GM18517 (cell line): ENCODE measurements around the gene COL20A1.
"Not testable (repeated sequence)": the region's sequence is repeated elsewhere in the genome, so short reads cannot be mapped to it uniquely, and the experiment has no call there.

ENCODE experiments used
- ATAC-seq: cut with Tn5 transposase; IDR thresholded peaks from one replicate; pipeline ENCODE4 v1.9.1; 2021; ENCODE audit warnings: mild to moderate bottlenecking, moderate library complexity; ENCODE audit not compliant: unreplicated experiment

COL20A1 gene

DNA sequence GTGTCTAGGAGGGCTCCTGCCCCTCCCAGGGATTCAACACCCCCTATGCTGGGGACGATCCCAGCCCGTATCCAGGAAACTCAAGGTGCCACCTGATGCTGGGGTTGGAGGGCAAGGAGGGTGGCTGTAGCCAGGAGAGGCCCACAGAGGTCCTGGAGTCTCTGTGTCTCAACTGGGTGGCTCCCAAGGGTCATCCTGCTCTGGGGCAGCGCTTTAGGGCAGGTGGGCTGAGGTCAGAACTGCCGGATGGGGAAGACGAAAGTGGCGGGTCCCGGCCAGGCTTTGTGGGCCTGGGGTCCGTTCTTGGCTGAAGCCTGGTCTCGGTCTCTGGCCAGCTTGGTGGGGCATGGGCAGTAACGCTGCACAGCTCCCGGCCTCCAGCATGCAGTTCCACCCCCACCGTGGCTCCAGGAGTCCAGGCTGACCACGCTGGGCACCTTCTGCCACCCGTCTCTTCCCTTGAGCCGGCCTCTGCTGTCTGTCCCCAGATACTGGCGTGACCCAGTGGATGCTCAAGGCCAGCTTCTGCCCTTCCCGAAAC lies 2.8 kb upstream of the COL20A1 start:
- ATAC-seq = no peak

DNA sequence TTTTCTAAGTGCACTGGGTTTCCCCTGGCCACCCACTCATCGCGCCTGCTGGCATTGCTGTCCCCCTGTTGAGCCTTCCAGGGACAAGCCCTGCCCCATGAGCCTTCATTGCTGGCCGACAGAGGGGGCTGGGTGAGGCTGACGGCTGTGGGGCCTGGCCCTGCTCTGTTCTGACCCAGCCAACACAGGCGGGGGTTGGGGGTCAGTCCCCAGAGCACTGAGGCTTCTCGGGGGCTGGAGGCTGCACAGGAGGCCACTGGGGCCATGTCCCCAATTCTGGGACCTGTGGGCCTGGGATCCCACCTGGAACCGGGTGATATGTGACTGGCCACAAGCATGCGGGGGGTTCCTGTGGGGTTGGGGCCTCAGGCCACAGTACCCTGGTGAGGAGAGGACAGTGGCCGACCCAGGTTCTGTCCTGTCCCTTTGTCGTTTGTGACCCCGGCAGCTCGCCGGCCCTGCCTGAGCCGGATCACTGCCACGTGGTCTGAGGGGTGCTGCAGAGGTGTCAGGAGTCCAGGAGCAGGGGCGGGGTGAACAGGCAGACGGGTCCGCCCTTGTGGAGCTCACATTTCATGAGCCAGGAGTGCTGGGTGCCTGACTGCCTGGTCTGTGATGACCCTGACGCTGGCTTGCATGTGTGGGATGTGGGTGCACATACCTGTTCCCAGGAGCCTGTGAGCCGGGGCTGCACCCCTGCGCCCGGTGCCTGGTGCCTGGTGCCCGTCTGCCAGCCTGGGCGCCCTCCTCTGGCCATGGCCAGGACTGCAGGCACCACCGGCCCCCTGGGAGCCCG lies 2.1 kb upstream of the COL20A1 start:
- ATAC-seq = no peak

DNA sequence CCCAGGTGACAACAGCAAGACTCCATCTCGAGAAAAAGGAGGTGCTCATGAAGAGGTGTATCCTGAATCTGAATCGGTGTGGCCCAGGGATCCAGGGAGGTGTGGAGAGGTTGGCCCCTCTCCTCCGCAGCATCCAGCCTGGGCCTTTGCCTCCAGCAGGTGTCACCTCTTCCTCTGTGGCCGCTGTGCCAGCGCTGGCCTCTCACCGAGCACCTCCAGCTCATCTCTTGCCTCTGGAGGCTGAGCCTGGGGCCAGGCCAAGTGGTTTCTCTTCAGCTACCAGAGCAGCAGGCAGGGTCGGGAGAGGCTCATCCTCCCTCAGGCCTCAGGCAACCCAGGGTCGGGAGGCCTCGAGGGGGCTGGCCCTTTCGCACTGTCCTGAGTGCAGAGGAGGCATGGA lies 1.2 kb upstream of the COL20A1 start:
- no peak for ATAC-seq

DNA sequence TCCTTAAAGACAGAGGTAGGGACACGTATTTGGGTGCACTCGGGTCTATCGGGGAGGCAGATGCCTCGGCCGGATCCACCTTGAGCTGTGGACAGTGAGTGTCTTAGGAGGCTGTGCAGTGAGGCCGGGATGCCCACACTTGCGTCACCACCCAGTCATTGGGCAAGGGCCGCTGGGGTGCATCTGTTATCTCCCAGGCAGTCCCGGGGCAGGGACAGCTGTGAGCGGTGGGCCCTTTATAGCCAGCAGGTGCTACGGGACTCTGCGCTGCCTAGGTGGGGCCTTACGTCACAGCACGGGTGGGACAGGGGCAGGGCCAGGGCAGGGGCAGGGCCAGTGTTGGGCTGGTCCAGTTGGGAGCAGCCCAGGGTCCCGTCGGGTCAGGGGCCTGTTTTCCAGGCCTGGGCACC lies 689 bp upstream of the COL20A1 start:
- ATAC-seq = no peak

DNA sequence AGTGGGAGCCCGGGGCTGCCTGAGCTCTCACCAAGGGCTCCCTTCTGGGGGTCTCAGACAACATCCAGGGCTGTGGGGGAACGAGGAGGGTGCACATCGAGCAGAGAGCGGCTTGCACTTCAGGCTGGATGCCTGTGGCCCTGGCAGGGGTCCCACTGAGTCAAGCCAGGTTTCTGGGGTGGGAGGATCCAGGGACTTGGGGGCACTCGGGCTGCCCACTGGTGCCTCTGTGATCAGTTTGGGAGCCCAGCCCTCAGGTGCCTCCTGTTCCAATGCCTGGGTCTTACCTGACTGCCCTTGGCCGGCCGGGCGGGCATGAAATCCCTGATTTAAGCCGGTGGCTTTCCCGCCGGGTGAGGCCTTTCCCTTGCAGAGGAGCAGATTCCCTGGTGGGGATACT lies 470 bp downstream of the COL20A1 start:
- ATAC-seq = no peak

DNA sequence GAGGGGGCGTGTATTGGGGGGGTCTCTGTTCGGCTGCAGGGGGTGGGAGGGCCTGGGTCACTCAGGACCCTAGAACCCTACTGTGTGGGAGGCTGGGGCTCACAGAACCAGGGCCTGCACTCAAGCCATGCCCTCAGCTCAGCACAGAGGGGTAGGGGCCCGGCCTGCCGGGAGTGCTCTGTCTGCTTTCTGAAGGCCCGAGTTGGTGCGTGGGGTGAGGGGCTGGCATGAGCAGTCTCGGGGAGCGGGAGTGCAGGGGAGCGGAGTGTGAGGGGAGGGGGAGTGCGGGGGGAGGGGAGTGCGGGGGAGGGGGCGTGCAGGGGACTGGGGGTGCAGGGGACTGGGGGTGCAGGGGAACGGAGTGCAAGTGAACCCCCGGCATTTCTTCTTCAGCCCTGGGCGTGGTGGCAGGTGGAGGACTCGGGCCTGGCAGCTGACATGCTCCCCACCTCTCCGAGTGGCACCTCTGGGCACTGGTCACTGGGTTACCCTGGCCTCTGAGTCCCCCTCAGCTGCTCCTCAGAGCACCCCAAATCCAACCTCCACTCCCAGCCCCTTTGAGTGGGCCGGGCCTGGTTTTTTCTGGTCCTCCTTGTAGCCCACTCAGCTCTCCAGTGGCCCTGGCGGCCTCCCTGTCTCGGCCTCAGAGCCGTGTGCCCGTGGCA lies 1.0 kb downstream of the COL20A1 start:
- ATAC-seq = no peak

DNA sequence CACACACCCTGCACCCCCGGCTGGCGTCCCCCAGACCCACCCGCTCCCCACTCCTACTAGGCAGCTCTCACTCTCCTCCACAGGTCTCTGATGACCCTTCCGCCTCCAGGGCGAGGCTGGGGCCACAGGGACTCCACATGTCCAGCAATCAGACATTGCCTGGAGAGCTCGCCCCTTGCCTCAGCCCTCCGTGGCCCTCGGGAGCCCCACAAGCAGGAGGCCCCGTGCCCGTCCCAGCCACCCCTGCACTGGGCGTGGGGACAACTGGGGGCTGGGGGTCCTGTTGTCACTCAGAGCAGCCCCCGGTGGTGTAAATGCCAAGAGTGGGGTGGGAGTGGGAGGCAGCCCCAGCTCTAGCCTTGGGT lies 1.5 kb downstream of the COL20A1 start:
- ATAC-seq = no peak

DNA sequence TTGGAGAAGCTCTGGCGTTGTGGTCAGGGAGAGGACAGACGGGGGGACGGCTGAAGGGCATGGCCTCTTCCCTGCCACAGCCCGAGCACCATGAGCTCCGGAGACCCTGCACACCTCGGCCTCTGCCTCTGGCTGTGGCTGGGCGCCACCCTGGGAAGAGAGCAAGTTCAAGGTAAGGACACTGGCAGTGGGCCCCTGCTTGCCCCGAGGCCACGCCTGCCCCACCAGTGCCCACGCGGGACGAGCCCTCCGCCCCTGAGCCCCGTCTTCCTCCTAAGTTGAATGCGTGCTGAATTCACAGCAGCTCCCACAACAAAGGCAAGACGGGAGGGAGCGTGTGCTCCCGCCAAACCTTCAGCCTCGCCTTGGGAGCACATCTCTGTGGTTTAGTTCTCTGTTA lies 2.0 kb downstream of the COL20A1 start:
- no peak for ATAC-seq

DNA sequence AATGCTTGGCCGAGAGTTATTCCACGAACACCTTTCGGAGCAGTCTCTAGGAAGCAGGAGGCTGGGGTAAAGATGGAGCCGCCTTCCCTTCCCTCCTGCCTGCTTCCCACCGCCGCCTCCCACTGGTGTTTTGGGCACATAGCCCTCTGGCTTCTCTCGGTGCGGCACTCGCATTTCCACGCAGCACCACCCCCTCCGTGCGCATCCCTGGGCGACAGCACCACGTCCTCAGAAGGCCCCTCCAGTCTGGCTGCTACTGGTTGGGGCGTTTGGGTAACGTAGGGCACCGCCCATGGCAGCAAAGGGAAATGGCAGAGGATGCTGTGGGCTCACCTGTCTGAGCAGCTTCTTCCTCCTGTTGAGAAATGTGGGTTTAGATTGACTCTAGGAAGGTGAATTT lies 2.4 kb downstream of the COL20A1 start:
- ATAC-seq = no peak

DNA sequence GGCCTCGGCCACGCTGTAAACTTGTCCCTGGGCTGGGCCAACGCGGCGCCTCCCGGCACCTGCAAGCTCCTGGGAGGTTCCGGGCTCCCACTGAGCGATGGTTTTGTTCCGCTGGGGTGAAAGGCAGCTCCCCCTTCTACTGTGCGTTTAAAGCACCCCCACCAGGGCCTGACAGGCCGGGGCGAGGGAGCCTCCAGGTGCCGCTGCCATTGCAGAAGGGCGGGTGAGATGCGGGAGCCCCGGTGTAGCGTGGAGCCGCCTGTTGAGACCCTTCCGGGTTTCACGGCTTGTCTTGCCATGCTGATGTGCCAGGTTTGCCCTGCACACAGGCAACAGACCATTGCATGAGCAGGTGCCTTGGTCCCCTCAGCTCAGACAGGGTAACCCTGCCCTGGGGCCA lies 2.9 kb downstream of the COL20A1 start:
- no peak for ATAC-seq

DNA sequence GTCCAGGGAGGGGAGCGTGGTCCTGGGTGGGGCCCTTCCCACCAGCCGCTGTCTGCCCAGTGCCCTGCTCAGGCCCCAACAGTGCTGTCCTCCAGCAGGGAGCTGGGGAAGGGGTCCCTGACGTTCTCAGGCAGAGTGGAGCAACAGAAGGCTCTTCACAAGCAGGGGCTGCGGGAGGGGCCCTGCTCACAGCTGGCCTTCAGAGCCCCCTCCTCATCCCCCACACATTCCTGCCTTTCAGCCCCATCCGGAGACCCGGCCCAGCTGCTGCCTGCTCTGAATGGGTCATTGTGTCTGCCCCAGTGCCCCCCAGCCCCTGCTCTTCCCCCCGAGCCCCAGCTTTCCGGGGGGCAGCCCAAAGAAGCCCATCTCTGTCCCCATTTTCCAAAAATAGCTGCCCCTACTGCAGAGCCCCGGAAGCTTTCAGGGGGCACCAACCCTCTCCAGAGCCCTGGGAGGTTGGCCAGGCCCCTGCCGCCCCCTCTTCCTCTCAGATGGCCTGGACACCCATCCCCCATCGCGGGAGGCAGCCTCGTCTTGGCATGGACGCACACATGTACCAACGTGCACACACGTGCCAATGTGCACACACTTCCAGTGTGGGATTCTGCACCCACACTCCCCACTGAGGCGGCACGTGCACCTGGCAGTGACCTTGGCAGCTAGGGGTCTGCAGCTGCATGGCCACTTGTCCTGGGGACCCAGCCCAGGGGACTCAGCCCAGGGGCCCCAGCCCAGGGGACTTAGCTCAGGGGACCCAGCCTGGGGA lies 3.7 kb downstream of the COL20A1 start:
- no peak for ATAC-seq

DNA sequence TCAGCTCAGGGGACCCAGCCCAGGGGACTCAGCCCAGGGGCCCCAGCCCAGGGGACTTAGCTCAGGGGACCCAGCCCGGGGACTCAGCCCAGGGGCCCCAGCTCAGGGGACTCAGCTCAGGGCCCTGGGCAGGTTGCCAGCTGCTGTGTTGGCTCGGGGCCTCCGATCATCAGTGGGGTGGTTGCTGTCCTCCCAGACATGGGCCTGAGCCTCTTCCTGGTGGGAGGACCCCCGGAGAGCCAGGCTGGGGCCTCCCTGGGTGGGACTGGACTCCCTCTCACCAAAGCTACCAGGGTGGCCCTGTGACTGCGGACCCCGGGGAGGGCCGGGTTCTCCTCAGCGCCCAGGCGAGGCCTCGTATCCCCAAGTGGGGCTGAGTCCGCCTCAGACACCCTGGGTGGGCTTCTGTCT lies 4.4 kb downstream of the COL20A1 start:
- no peak for ATAC-seq

DNA sequence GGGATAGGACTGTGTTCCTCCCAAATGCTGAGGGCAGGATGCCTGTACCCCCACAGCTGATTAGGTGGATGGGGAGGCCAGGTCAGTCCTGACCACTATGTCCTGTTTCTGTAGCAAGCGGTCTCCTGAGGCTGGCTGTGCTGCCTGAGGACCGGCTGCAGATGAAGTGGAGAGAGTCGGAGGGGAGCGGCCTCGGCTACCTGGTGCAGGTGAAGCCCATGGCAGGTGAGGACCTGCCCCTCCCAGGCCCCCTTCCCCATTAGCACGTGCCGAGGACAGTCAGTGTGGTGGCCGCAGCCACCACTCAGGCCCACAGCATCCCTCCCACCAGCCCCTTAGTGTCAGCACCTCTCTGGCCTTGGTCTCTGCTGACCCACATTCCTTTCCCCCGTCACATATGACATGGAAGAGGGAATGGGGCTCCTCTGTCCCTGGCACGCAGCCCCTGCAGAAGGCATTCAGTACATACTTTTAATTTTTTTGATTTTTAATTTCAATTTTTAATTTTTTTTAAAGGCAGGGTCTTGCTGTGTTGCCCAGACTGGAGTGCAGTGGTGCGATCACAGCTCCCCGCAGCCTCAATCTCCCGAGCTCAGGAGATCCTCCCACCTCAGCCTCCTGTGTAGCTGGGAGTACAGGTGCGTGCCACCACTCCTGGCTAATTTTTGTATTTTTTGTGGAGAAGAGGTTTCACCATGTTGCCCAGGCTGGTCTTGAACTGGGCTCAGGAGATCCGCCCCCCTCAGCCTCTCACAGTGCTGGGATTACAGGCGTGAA lies 5.0 kb downstream of the COL20A1 start:
- ATAC-seq = no peak

DNA sequence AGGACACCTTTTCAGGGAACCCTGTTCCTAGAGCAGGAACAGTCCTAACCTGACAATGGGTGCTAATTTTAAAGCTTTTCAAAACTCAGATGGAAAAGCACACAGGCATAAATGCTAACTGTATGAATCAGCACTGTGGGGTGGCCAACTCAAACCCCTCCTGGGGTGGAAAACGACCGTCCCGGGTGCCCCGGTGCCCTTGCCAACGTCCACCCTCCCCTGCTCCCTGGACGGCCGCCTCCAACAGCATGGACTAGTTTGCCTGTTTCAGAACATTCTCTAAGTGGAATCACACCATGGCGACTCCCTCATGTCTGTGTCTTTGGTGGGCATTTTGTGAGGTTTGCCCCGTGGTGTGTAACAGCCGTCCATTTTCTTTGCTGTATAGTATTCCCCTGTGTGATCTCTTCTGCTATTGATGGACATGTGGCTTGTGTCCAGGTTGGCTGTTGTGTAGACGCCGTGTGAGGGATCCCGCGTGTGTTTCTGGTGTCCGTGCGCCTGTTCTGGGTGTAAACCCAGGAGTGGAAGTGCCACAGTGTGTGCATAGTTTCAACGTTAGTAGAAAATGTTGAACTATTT lies 5.8 kb downstream of the COL20A1 start:
- ATAC-seq = no peak

DNA sequence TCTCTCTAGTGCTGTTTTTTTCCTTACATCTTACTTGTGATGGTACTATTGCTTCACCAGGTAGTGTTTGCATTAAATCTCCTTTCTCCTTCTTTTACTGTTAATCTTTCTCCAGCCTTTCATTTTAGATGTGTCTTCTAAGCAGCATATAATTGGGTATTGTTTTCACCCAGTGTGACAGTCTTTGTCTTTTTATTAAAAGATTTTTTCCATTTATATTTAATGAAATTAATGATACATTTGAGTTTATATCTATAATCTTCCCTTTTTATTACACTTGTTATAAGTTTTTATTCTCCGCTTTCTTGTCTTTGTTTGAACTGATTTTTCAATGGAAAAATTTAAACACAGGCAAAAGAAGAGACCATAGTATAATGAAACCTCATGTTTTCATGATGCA lies 8.7 kb downstream of the COL20A1 start:
- ATAC-seq = no peak

DNA sequence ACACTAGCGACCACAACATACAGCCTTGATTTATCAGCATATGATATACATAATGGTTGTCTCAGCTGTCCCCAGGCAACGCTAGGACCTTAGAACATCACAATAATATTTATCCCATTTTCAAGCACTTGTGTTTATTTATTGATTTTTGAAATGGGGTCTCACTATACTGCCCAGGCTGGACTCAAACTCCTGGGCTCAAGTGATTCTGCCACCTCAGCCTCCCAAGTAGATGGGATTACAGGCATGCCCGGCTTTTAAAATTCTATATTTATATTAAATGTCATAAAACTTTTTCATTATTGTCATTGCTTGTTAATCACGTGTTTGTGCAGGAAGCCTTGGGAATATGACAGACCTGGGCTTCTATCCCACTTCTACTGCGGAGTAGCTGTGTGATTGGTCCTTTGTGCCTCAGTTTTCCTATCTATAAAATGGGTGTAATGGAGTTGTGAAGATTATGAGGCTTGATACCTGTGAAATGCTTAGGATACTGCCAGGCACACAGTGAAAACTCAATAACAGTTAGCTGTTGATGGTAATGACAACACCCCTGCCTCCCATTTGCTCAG lies 10.2 kb downstream of the COL20A1 start:
- no peak for ATAC-seq

DNA sequence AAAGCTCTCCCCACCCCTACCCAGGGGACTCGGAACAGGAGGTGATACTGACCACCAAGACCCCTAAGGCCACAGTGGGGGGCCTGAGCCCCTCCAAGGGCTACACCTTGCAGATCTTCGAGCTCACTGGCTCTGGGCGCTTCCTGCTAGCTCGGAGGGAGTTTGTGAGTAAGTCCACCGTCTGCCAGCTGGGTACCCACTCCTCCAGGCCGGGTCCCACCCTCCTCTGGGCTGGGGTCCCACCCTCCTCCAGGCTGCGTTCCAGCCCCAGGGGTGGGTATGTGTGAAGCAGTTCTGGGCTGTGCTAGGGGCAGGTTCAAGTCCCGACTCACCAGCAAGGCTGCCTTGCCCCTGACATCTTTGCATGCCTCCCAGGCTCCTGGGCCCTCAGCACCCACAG lies 12.4 kb downstream of the COL20A1 start:
- ATAC-seq = no peak

DNA sequence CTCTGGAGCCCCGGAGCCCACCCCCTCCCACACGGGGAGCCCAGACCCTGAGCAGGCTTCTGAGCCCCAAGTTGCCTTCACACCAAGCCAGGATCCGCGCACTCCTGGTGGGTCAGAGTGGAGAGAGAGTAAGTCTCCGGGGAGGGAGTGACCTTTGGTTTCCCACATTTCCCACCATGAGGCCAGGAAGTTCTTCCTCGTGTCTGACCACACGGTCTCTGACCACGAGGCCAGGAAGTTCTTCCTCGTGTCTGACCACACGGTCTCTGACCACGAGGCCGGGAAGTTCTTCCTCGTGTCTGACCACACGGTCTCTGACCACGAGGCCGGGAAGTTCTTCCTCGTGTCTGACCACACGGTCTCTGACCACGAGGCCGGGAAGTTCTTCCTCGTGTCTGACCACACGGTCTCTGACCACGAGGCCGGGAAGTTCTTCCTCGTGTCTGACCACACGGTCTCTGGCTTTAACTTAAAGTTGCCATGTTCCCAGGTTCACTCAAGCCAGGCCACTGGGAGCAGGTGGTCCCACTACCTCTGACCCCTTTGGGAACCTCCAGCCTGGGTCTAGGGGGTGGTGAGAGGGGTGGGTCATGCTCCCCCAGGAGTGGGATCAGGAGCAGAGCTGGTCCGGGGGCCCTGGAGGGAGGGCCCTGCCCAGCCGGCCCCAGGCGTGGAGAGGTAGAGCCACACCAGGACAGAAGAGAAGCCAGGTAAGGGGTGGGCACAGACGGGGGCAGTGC lies 13.1 kb downstream of the COL20A1 start:
- not testable (repeated sequence) for ATAC-seq

DNA sequence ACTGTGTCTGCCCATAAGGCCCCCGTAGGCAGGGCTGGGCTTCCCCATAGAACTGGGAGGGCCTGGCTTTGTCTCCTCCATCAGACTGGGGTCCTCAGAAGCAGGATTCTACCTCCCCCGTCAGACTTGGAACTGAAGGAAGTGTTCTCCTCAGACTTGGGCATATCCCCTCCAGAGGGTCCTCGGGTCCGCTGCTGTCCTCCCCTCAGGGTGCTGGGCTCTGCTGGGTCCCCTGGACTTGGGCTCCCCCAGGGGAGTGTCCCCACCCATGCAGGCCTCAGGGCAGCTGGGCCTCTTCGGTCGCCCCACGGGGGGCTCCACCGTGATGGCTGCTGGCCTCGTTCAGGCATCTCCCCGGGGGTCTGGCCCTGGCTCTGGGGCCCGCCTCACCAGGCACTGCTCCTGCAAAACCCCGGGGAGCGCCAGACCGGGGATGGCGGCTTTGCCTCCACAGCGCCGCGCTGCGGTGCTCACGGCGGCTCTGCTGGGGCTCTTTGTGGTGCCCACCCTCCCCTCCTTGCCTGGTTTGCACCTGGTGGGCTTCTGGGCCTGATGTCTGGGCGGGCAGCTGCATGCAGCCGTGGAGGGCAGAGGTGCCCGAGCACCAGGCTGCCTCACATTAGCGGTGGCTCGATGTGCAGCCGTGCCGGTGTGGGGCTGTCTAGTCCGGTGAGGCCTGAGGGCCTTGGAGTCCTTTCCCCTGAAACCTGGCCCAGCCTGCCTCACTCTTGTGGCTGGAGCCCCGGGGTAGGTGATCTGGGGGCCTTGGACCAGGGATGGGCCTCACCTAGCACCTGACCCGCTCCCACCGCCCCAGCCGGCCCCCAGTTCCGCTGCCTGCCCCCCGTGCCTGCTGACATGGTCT lies 13.9 kb downstream of the COL20A1 start:
- no peak for ATAC-seq
